K562 (cell line): ENCODE data around the gene DBX1. TPM values are rescaled to one million over a fixed set of nuclear protein-coding genes. Genes with fewer than 3 reads are reported as not detected.

Experiments
- EHMT2 ChIP-seq: fragments of 450-650 bp; IDR thresholded peaks from 2 replicates; pipeline ENCODE4 v1.6.1; 2018; ENCODE audit warnings: antibody characterized with exemption
- ETS2 ChIP-seq: IDR thresholded peaks from 2 replicates; pipeline ENCODE4 v1.6.1; 2016; ENCODE audit warnings: borderline replicate concordance, missing genetic modification characterization, mild to moderate bottlenecking, moderate library complexity, missing compliant biosample characterization; ENCODE audit not compliant: poor library complexity, severe bottlenecking
- KLF16 ChIP-seq: IDR thresholded peaks from 2 replicates; pipeline ENCODE4 v1.6.1; 2016; ENCODE audit warnings: antibody characterized with exemption
- MEIS2 ChIP-seq: fragments of 450-650 bp; IDR thresholded peaks from 2 replicates; pipeline ENCODE4 v1.6.1; 2014; ENCODE audit warnings: mild to moderate bottlenecking; ENCODE audit not compliant: partially characterized antibody
- TFAM ChIP-seq: fragments of 250-450 bp; sonication (Bioruptor Pico); conservative IDR thresholded peaks from 2 replicates; pipeline ENCODE4 v1.5.0; 2021; ENCODE audit warnings: mild to moderate bottlenecking, moderate library complexity
- ZNF217 ChIP-seq: sonication (generic); formaldehyde crosslinking; IDR thresholded peaks from 2 replicates; pipeline ENCODE4 v1.8.0; 2022; ENCODE audit warnings: mild to moderate bottlenecking, missing genetic modification reagents
- ZNF444 ChIP-seq: fragments of 250-450 bp; sonication (Bioruptor Pico); IDR thresholded peaks from 2 replicates; pipeline ENCODE4 v1.4.0; 2020; ENCODE audit warnings: mild to moderate bottlenecking, moderate library complexity
- polyA plus RNA-seq, 8 experiments: library from polyadenylated mRNA; depleted of rRNA in 4 of 8; stranded (reverse) in 5 of 8; unstranded in 3 of 8; fragments of >200 nt; fragmentation: Nextera tagmentation in 2 of 8; fragmentation: Illumina TruSeq in 1 of 8; extraction: Ambion mirVana in 2 of 8; extraction: Trizol in 1 of 8; gene quantifications; 2 replicates each; pipeline versions ENCODE4 v1.2.1 to v1.2.3, GENCODE V29; 2011 to 2014; ENCODE audit warnings: inconsistent platforms in 1 of 8, missing spikeins in 1 of 8
- total RNA-seq, 7 experiments: library from RNA; depleted of rRNA in 6 of 7; stranded (reverse); fragments of >200 nt in 6 of 7; fragmentation: Illumina TruSeq in 2 of 7; extraction: Trizol in 2 of 7; gene quantifications; 2 replicates each; pipeline versions ENCODE4 v1.2.1 to v1.2.3, GENCODE V29; 2011 to 2021; ENCODE audit warnings: low replicate concordance in 1 of 7
- TF ChIP-seq, protein P1 (sequence below), 2 experiments: fragments of 450-650 bp in 1 of 2; sonication (generic) in 1 of 2; formaldehyde crosslinking in 1 of 2; IDR thresholded peaks in 1 of 2; conservative IDR thresholded peaks in 1 of 2; 2 replicates each; pipeline versions ENCODE4 v1.6.1 to v1.8.1; 2016 to 2023; ENCODE audit warnings: mild to moderate bottlenecking in 2 of 2, moderate library complexity in 2 of 2, inconsistent platforms in 1 of 2, missing genetic modification reagents in 1 of 2
- TF ChIP-seq, protein P2 (sequence below): sonication (generic); IDR thresholded peaks from 2 replicates; pipeline ENCODE4 v1.6.1; 2016
- TF ChIP-seq, protein P3 (sequence below): fragments of 250-450 bp; sonication (Bioruptor Pico); IDR thresholded peaks from 2 replicates; pipeline ENCODE4 v1.5.0; 2021; ENCODE audit warnings: mild to moderate bottlenecking, moderate library complexity
- TF ChIP-seq, protein P4 (sequence below), 2 experiments: fragments of 450-650 bp in 1 of 2; sonication (generic) in 1 of 2; formaldehyde crosslinking in 1 of 2; IDR thresholded peaks; 2 replicates each; pipeline versions ENCODE4 v1.7.1 to v1.9.0; 2016 to 2022; ENCODE audit warnings: inconsistent platforms in 1 of 2, mild to moderate bottlenecking in 1 of 2, missing genetic modification reagents in 1 of 2

Gene DBX1
- total and polyA plus RNA-seq, 9 of the 15 experiments (the other 6 are each of a cell fraction or from before 2014, with no cell fraction given), result not detected

DNA sequence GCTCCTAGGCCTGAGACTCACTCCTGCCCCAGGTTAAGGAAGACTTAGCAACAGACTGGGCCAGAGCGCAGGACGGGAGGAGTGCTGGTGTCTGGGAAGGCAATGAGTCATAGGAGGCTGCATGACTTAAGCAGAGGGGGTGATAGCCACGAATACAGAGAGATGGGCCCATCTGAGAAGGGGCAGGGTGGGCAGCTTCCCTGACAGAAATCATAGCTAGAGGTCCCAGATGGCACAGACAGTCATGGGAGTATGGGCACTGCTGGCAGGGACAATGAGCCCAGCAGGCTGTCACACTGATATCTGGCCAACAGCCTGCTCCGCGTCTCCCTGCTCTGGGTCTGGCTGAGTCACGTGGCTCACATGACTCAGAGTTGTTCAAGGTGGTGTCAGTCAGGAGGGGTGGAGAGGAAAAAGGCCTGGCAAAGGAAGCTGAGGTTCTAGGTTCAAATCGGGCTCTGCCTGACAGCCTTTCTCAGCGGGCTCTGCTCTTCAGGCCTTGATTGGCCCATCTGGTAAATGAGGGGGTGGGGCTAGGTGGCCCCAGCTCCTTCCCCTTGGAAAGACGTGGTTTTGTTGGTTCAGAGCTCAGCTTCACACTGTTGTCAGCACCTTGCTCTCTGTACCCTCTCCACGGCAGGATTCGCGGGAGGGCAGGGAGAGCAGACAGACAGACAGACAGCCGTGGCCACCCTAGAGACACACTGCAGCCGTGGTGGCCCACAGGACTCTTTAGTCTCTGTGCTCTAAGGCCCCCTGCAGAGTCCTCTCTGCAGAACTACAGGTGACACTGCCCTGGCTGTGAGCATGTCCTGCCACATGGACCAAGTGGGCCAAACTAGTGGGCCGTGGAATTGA is 47.8 kb downstream of the DBX1 start (continued):
- peak; percentile 61 for TF ChIP-seq MEIS2
- no peak for TF ChIP-seq KLF16
- peak; percentile 41; the same call in 1 of the 2 replicates for TF ChIP-seq EHMT2
- TF ChIP-seq, protein P1, sequence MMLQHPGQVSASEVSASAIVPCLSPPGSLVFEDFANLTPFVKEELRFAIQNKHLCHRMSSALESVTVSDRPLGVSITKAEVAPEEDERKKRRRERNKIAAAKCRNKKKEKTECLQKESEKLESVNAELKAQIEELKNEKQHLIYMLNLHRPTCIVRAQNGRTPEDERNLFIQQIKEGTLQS (IDR thresholded peaks at IDR 0.05), result peak; percentile 99
- TF ChIP-seq, protein P1 (CRISPR knock-in tag; conservative IDR thresholded peaks at IDR 0.05), result no peak; the same call in none of the 2 replicates
- TF ChIP-seq, protein P2, sequence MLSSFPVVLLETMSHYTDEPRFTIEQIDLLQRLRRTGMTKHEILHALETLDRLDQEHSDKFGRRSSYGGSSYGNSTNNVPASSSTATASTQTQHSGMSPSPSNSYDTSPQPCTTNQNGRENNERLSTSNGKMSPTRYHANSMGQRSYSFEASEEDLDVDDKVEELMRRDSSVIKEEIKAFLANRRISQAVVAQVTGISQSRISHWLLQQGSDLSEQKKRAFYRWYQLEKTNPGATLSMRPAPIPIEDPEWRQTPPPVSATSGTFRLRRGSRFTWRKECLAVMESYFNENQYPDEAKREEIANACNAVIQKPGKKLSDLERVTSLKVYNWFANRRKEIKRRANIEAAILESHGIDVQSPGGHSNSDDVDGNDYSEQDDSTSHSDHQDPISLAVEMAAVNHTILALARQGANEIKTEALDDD, result peak; percentile 75
- TF ChIP-seq ETS2 (tag), result no peak
- no peak for TF ChIP-seq ZNF217
- TF ChIP-seq, protein P3, sequence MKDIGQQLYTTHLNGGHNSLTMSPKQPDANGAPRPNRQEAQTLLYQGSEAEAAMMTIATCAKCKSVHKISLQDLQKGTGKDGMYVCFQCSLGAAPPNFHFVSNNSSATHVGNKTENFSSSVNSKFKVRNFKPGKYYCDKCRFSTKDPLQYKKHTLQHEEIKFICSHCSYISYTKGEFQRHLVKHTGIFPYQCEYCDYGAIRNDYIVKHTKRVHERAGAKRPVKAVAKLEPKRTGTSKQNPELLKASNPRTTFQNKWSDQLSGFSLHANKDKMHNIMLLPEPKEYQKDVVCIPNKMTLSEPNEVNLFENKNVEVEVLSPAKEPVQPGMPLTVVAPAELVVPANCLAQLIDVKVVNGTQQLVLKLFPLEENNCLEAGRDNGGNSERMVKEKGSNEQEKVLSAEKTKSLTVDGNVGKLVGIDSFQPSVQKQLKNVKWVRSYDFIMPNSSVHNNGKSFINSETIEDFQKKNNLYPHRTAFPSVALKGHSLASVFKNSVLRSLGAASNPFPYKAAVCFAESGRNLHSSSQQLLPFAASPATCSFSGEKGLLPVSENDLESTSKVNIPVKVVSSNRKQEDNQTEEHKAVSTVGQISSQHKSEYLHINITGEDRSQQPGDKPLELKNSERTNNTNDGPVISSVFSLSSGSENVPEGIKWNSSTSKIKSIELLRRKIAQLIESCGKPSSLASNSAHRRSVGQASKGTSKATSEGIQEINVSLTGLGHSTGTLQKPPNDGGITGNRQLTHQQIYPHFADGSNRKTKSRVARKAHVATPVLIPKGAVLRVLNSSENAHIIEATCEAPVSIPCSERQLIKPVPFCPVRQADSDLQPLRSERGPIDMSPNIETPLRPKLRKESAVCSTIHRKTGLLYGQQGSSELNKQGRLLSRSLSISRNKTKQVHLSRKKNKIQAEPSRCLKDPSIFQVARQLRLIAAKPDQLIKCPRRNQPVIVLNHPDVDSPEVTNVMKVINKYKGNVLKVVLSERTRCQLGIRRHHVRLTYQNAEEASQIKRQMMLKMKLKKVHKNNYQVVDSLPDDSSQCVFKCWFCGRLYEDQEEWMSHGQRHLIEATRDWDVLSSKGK (CRISPR knock-in tag), result no peak
- TF ChIP-seq ZNF444 (CRISPR knock-in tag), result no peak
- TF ChIP-seq TFAM (CRISPR knock-in tag), result no peak
- TF ChIP-seq, protein P4, sequence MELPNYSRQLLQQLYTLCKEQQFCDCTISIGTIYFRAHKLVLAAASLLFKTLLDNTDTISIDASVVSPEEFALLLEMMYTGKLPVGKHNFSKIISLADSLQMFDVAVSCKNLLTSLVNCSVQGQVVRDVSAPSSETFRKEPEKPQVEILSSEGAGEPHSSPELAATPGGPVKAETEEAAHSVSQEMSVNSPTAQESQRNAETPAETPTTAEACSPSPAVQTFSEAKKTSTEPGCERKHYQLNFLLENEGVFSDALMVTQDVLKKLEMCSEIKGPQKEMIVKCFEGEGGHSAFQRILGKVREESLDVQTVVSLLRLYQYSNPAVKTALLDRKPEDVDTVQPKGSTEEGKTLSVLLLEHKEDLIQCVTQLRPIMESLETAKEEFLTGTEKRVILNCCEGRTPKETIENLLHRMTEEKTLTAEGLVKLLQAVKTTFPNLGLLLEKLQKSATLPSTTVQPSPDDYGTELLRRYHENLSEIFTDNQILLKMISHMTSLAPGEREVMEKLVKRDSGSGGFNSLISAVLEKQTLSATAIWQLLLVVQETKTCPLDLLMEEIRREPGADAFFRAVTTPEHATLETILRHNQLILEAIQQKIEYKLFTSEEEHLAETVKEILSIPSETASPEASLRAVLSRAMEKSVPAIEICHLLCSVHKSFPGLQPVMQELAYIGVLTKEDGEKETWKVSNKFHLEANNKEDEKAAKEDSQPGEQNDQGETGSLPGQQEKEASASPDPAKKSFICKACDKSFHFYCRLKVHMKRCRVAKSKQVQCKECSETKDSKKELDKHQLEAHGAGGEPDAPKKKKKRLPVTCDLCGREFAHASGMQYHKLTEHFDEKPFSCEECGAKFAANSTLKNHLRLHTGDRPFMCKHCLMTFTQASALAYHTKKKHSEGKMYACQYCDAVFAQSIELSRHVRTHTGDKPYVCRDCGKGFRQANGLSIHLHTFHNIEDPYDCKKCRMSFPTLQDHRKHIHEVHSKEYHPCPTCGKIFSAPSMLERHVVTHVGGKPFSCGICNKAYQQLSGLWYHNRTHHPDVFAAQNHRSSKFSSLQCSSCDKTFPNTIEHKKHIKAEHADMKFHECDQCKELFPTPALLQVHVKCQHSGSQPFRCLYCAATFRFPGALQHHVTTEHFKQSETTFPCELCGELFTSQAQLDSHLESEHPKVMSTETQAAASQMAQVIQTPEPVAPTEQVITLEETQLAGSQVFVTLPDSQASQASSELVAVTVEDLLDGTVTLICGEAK (IDR thresholded peaks at IDR 0.05), result no peak
- TF ChIP-seq, protein P4 (CRISPR knock-in tag; IDR thresholded peaks at IDR 0.05), result no peak
